ENCODE data around the gene PLEKHA7. TPM values are rescaled to one million over a fixed set of nuclear protein-coding genes. Genes with fewer than 3 reads are reported as not detected.
A peak's percentile ranks its signal among the peaks of the same experiment; 100 is the strongest.
"Not testable (repeated sequence)": the region's sequence is repeated elsewhere in the genome, so short reads cannot be mapped to it uniquely, and the experiment has no call there.

PLEKHA7 gene
- total RNA-seq, 1 experiment from 2014 or later = not detected

- DNase-seq (ENCODE audit: low read depth) = no peak
Measured at GRCh38 chr11:16912692-16913111, 101.5 kb downstream of the PLEKHA7 start.

DNA sequence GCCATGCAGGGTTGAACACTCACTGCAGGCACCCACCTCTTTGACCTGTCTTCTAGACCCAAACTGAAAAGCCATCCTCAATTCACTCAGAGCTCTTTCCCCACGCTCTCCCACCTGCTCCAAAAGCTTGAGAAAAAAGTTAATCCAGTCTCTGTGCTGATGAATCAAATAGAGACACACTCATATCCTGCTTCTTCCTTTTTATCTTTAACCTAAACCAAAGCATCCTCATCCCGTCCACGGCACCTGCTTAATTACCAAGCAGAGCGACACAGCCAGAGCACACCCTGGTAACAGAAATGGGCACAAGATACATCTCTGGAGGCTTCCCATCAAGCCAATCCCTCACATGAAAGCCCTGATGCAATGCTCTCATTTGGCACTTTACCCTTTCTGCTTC lies 102.6 kb downstream of the PLEKHA7 start:
- no peak for DNase-seq (ENCODE audit: low read depth)

GRCh38 chr11:16911186-16911585 lies 103.0 kb downstream of the PLEKHA7 start:
- no peak for DNase-seq (ENCODE audit: low read depth)

- DNase-seq (ENCODE audit: low read depth) = no peak
Measured at GRCh38 chr11:16909359-16910035, 104.7 kb downstream of the PLEKHA7 start.

DNA sequence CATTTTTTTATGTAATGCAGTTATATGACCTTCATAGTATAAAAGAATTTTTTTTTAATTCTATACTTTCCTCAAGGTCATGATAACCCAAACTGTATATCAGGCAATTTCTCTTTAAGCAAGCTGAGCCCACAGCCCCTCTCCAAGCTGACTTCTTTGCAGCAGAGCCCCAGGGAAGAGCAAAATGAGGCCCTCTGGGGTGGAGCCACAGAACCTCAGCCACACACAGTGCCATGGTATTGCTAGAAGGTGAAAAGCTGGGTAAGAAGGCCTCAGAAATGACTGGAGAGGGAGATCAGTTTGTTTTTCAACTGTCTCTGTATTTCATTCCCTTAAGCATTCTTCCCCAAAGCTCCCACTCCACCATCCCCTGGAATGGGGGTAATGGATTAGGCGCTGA lies 108.8 kb downstream of the PLEKHA7 start:
- DNase-seq (ENCODE audit: low read depth) = no peak

DNA sequence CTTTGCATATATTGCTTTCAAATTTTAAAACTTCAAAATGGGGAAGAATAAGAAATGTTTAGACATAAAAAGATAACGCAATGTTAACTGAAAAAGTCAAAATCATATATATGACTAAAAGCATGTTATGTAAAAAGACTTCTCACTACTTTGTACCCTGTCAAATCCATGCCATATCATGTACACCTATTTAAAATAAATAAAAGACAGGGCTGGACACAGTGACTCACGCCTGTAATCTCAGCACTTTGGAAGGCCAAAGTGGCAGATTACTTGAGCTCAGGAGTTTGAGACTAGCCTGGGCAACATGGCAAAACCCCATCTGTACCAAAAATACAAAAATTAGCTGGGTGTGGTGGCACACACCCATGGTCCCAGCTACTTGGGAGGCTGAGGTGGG lies 109.5 kb downstream of the PLEKHA7 start:
- DNase-seq (ENCODE audit: low read depth) = not testable (repeated sequence)

DNA sequence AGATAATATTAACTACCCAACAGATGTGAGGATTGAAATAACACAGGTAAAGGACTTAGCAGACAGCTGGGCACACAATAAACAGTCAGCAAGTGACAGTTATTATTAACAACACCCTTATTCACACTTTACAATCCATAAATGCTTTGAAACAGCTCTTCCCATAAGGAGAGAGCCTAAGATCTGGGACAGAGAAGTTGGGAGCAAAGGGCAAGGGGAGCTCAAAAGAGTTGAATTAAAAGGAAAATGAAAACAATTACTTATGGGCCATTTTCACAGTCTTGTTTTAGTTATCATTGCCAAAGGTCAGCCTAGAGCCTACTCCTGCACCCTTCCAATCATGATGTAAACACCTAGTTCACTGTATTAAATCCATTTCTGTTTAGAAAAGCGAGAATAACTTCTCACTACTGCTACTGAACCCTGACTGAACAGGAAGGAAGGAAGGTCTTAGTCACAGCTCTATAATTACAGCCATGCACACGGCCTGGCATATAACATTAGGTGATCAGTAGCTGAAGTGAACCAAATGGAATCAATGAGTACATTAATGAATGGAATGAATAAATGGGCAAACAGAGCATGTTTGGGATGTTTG lies 111.3 kb downstream of the PLEKHA7 start:
- no peak for DNase-seq (ENCODE audit: low read depth)

DNA sequence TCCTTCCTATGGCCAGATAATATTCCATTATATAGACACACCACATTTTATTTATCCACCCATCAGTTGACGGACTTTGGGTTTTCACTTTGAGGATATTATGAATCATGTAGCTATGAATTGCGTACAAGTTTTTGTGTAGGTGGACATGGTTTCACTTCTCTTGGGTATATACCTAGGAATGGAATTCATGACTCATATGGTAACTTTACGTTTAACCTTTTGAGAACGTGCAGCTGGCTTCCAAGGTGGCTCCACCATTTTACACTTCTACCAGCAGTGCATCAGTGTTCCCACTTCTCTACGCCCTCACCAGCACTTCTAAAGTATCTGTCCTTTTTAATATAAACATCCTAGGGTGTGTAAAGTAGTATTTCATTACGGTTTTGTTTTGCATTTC lies 112.0 kb downstream of the PLEKHA7 start:
- DNase-seq (ENCODE audit: low read depth) = no peak

DNA sequence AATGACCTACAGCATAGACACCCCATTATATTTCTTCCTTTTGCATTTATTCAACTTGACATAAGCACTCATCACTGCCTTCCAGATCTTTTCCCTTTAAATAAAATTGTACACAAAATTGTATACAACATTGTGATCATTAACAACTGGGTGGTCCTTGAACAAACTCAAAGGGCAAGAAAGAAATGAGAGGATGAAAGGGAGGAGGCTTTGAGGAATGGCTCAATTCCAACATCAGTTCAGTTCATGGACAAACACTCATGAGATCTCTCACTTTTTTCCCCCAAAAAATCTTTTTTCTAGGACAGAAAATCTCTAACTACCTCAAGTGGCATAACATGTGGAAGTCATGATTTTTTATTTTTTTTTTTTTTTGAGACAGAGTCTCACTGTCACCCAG lies 113.7 kb downstream of the PLEKHA7 start:
- no peak for DNase-seq (ENCODE audit: low read depth)

GRCh38 chr11:16899708-16900303 lies 114.4 kb downstream of the PLEKHA7 start:
- DNase-seq (ENCODE audit: low read depth) = no peak

GRCh38 chr11:16898274-16898985 lies 115.8 kb downstream of the PLEKHA7 start:
- no peak for DNase-seq (ENCODE audit: low read depth)

GRCh38 chr11:16897470-16898061 lies 116.6 kb downstream of the PLEKHA7 start:
- DNase-seq (ENCODE audit: low read depth) = no peak

GRCh38 chr11:16896729-16897469 lies 117.3 kb downstream of the PLEKHA7 start:
- no peak for DNase-seq (ENCODE audit: low read depth)

DNA sequence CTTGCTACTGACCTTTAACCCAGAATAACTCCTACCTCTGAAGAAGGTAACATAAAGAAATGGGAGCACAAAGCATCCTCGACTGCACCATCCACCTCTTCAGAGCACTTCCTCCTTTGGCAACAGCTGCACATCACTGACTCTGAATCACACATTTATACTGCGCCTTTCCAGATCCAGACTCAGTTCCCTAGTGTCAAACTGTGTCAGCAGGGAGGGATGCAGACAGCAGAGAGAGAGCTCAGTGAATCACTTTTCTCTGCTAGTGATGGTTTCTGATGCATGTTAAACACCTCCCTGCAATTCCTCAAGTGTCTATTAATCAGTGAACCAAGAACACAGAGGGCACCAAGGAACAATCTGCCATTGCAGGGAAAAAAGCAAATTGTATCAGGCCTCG lies 118.9 kb downstream of the PLEKHA7 start:
- DNase-seq (ENCODE audit: low read depth) = no peak

- DNase-seq (ENCODE audit: low read depth) = no peak
Measured at GRCh38 chr11:16893456-16894066, 120.7 kb downstream of the PLEKHA7 start.

- DNase-seq (ENCODE audit: low read depth) = peak; percentile 37
Measured at GRCh38 chr11:16891964-16892363, 122.2 kb downstream of the PLEKHA7 start.

GRCh38 chr11:16891165-16891564 lies 123.0 kb downstream of the PLEKHA7 start:
- no peak for DNase-seq (ENCODE audit: low read depth)

DNA sequence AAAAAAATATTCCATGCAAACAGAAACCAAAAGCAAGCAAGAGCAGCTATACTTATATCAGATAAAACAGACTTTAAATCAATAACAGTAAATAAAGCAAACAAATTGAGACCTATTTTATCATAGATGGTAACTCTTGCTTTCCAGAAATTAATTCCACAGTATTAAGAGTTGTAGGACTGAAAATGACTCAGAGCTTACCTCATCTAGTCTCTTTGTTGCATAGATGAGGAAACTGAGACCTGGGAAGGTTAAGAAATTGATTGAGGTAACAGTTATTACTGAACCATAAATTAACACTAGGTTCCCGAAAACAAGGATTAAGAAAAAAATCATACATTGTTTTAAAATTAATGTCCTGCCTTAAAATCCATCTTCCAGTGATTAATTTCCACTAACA lies 123.8 kb downstream of the PLEKHA7 start:
- DNase-seq (ENCODE audit: low read depth) = no peak

DNA sequence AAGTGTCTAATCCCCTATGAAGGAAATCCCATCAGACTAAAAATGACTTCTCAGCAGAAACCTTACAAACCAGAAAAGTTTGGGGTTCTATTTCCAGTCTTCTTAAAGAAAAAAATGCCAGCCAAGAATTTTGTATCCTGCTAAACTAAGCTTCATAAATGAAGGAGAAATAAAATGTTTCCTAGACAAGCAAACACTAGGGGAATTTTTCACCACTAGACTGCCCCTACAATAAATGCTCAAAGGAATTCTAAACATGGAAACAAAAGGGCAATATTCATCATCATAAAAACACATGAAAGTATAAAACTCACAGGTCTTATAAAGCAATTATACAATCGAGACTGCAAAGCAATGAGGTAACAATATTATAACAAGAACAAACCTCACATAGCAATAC lies 124.3 kb downstream of the PLEKHA7 start:
- DNase-seq (ENCODE audit: low read depth) = no peak

- DNase-seq (ENCODE audit: low read depth) = not testable (repeated sequence)
Measured at GRCh38 chr11:16889010-16889409, 125.2 kb downstream of the PLEKHA7 start.

DNA sequence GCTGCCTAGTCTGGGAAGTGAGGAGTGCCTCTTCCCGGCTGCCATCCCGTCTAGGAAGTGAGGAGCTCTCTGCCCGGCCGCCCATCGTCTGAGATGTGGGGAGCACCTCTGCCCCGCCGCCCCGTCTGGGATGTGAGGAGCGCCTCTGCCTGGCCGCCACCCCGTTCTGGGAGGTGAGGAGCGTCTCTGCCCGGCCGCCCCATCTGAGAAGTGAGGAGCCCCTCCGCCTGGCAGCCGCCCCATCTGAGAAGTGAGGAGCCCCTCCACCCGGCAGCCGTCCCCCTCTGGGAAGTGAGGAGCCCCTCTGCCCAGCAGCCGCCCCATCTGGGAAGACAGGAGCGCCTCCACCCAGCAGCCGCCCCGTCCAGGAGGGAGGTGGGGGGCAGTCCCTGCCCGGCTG lies 126.3 kb downstream of the PLEKHA7 start:
- DNase-seq (ENCODE audit: low read depth) = not testable (repeated sequence)
